ENCODE measurements around the gene TIAM1.

TIAM1 gene

DNA sequence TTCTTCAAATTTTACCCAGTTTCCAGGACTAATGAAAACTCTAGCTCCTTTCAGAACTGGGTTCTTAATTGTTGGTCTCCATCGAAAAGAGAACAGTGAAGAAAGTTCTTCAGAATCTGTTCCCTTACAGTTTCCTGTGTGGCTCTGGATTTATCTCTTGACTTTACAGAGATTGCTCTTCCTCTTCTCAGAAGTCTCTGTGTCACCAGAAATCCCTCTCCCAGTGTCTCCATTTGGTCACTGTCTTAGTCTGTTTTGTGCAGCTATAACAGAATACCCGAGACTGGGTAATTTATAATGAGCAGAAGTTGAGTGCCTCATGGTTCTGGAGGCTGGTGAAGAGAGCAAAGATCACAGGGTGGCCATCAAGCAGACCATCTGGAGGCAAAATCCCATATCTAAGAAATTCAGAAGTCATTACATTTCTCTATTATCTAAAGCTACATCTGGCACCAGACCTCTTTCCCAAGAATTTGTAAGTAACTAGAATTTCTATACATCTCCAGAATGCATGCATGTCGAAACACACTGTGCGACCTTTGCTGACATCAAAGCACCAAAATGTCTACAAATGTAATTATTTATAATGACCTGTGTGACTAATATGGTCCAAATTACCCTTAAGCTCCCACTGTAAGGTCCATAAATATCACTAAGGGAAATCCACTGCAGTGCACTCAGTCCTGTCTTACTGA is 240.3 kb downstream of the TIAM1 start:
- TF ChIP-seq, protein P1, sequence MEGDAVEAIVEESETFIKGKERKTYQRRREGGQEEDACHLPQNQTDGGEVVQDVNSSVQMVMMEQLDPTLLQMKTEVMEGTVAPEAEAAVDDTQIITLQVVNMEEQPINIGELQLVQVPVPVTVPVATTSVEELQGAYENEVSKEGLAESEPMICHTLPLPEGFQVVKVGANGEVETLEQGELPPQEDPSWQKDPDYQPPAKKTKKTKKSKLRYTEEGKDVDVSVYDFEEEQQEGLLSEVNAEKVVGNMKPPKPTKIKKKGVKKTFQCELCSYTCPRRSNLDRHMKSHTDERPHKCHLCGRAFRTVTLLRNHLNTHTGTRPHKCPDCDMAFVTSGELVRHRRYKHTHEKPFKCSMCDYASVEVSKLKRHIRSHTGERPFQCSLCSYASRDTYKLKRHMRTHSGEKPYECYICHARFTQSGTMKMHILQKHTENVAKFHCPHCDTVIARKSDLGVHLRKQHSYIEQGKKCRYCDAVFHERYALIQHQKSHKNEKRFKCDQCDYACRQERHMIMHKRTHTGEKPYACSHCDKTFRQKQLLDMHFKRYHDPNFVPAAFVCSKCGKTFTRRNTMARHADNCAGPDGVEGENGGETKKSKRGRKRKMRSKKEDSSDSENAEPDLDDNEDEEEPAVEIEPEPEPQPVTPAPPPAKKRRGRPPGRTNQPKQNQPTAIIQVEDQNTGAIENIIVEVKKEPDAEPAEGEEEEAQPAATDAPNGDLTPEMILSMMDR (conservative IDR thresholded peaks at IDR 0.05; ENCODE audit: low read depth, low read length), result no peak
- no peak overlapping the region for H3K4me3 ChIP-seq (ENCODE audit: low read depth, low read length)
- no peak for DNase-seq (ENCODE audit: low read depth)

DNA sequence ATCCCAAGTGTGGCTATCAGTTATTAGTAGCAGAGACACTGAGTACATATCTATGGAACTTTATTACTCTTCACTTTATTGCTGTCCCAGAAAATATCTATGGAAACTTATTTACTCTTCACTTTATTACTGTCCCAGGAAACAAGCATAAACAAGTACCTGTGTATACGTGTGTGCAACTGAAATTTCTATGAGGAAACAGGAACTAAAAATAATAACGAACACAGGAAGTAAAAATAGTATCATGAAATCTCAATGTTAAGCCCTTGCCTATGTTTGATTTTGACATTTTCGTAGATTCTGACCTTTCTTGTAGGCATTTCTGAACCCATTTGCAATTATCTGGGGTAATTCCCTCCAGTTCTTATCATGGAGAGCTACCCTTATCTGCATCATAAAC is 240.9 kb downstream of the TIAM1 start:
- DNase-seq (ENCODE audit: low read depth), result no peak
- H3K4me3 ChIP-seq (ENCODE audit: low read depth, low read length), result no peak overlapping the region
- TF ChIP-seq, protein P1 (conservative IDR thresholded peaks at IDR 0.05; ENCODE audit: low read depth, low read length), result no peak

DNA sequence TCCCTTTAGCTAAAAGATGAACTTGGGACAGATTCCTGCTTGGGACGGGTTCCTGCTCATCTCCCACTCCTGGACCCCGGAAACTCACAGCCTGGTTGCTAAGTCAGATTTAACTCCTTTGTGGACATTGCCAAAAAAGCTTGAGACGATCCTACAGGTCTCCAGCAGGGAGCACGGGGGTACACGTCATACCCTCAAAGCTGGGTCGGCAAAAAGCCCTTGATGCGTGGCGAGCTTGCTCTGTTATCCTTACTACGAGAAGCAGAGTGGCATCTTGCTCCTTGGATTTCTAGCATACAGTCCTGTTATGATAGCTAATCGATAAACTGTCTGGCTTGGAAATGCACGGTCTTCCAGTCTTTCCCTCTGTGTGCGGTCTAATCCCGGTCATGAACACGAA is 244.9 kb downstream of the TIAM1 start:
- DNase-seq (ENCODE audit: low read depth), result no peak
- TF ChIP-seq, protein P1 (conservative IDR thresholded peaks at IDR 0.05; ENCODE audit: low read depth, low read length), result no peak
- no peak overlapping the region for H3K4me3 ChIP-seq (ENCODE audit: low read depth, low read length)

DNA sequence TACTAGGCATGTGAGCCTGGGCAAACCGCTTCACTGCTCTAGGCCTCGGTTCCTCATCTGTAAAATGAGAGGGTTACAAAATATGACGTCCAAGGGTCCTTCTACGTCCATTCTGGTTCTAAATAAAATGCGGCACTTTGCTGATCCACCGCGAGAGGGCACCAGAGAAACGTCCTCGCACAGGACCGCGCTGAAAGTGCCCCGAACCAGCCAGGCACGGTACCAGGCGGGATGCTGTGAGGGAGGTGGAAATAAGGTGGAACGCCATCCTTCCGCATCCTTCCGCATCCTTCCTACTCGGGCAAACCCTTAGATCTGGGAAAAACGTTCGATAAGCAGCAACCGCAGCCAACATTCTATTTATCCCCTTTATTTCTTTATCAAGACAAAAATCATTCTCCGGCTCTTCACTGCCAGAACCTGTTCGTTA is 245.5 kb downstream of the TIAM1 start:
- TF ChIP-seq, protein P1 (conservative IDR thresholded peaks at IDR 0.05; ENCODE audit: low read depth, low read length), result peak; percentile 96
- no peak overlapping the region for H3K4me3 ChIP-seq (ENCODE audit: low read depth, low read length)
- peak; percentile 72 for DNase-seq (ENCODE audit: low read depth)

DNA sequence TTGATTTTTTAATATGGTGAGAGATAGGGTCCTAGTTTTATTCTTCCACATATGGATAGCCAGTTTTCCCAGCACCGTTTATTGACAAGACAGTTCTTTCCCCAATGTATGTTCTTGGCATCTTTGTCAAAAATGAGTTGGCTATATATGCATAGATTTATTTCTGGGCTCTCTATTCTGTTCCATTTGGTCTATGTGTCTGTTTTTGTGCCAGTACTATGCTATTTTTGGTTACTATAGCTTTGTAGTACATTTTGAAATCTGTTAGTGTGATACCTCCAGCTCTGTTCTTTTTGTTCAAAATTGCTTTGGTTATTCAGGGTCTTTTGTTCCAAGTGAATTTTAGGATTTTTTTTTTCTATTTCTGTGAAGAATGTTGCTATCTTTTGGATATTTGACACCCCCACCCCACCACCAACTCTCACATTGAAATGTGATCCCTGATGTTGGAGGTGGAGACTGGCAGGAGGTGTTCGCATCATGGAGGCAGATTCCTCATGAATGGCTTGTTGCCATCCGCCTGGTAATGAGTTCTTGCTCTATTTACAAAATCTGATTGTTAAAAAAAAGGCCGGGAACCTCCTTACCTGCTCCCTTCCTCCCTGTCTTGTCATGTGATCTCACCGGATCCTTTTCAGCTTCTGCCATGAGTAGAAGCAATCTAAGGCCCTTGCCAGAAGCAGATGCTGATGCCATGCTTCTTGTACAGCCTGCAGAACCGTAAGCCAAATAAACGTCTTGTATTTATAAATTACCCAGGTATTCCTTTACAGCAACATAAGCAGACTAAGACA is 251.0 kb downstream of the TIAM1 start:
- DNase-seq (ENCODE audit: low read depth), result no peak
- TF ChIP-seq, protein P1 (conservative IDR thresholded peaks at IDR 0.05; ENCODE audit: low read depth, low read length), result no peak
- no peak overlapping the region for H3K4me3 ChIP-seq (ENCODE audit: low read depth, low read length)

DNA sequence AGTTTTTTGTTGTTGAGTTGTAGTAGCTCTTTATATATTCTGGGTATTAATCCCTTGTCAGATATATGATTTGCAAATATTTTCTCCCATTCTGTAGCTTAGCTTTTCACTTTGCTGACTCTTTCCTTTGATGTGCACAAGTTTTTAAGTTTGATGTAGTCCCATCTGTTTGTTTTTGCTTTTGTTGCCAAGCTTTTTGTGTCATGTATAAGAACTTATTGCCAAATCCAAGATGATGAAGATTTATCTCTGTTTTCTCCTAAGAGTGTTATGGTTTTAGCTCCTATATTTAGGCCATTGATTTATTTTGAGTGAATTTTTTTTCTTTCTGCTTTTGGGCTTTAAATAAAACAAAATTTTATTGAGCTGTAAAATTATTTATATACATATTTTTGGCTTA is 253.7 kb downstream of the TIAM1 start:
- H3K4me3 ChIP-seq (ENCODE audit: low read depth, low read length), result no peak overlapping the region

More for the DNA sequence above, 253.7 kb downstream of the TIAM1 start:
- TF ChIP-seq, protein P1 (conservative IDR thresholded peaks at IDR 0.05; ENCODE audit: low read depth, low read length), result no peak
- no peak for DNase-seq (ENCODE audit: low read depth)

Measured in choroid plexus epithelial cell (primary cell).